HCT116 (cell line): ENCODE data around the gene ETNK2. TPM values are rescaled to one million over a fixed set of nuclear protein-coding genes. Genes with fewer than 3 reads are reported as not detected.

ENCODE experiments used
- ATAC-seq: fragments of 200-7000 bp; cut with Tn5 transposase; 2 replicates; pipeline ENCODE4 v1.9.1; 2020; ENCODE audit warnings: mild to moderate bottlenecking, moderate library complexity
- BruUV-seq: library from RNA; stranded (reverse); fragments of 400-500 nt; replicated peaks from 2 replicates; lab custom pipeline; 2021; lab: Mats Ljungman, UMichigan
- CTCF ChIA-PET: fragments of 300-600 bp; sonication (Branson Sonifier 250); formaldehyde crosslinking; loops from one replicate; lab custom pipeline; 2021; ENCODE audit warnings: antibody characterized with exemption; lab: Charles Lee
- POLR2A ChIA-PET: fragments of 300-600, 350-600 bp; sonication (Branson Sonifier 250); formaldehyde crosslinking; loops from one replicate; lab custom pipeline; 2021; ENCODE audit warnings: antibody characterized with exemption; lab: Charles Lee
- RAD21 ChIA-PET, 2 experiments: fragments of 300-600 bp; sonication (Branson Sonifier 250); formaldehyde crosslinking; loops; one replicate each; lab custom pipeline; 2023; ENCODE audit warnings: low total read pairs in 2 of 2; ENCODE audit not compliant: uncharacterized antibody in 2 of 2, unreplicated experiment in 2 of 2, low non-redundant PET in 1 of 2; lab: Charles Lee
- DNase-seq: peaks from one replicate; pipeline ENCODE4 v3.0.0-alpha.2; 2010; ENCODE audit warnings: low read depth, low spot score
- H2AFZ ChIP-seq: fragments of 200-600 bp; shearing (Covaris generic), sonication (generic); 2 replicates; pipeline ENCODE4 v1.6.1; 2017; ENCODE audit warnings: low read depth, mixed run types, mixed read lengths, antibody characterized with exemption, low read length; ENCODE audit not compliant: poor library complexity, severe bottlenecking
- H3K27ac ChIP-seq: 2 replicates; pipeline ENCODE4 v1.5.1; 2012; ENCODE audit warnings: low read depth, low read length
- H3K27me3 ChIP-seq: fragments of 200-600 bp; sonication (generic); 2 replicates; pipeline ENCODE4 v1.6.1; 2016; ENCODE audit warnings: mixed run types, low read length, mixed read lengths; ENCODE audit not compliant: insufficient read depth
- H3K36me3 ChIP-seq, 2 experiments: fragments of 200-500 bp in 1 of 2; fragments of 200-600 bp in 1 of 2; sonication (Bioruptor generic) in 1 of 2; sonication (generic) in 1 of 2; 2 replicates each; pipeline versions ENCODE4 v1.5.1 to v1.6.1; 2014 to 2016; ENCODE audit warnings: low read length in 2 of 2, inconsistent platforms in 1 of 2, mixed read lengths in 1 of 2, mixed run types in 1 of 2; ENCODE audit not compliant: insufficient read depth in 2 of 2, control insufficient read depth in 1 of 2
- H3K4me1 ChIP-seq, 2 experiments: fragments of 200-600 bp in 1 of 2; sonication (generic) in 1 of 2; 2 replicates each; pipeline versions ENCODE4 v1.5.1 to v1.6.1; 2012 to 2017; ENCODE audit warnings: low read length in 2 of 2, inconsistent platforms in 1 of 2, mild to moderate bottlenecking in 1 of 2, mixed read lengths in 1 of 2, mixed run types in 1 of 2, moderate library complexity in 1 of 2; ENCODE audit not compliant: insufficient read depth in 2 of 2, control insufficient read depth in 1 of 2
- H3K4me2 ChIP-seq: fragments of 200-600 bp; sonication (generic); 2 replicates; pipeline ENCODE4 v1.6.1; 2017; ENCODE audit warnings: mixed run types, low read length, mixed read lengths
- H3K4me3 ChIP-seq, 2 experiments: fragments of 200-600 bp in 1 of 2; sonication (generic) in 1 of 2; replicated peaks in 1 of 2; 2 replicates each; pipeline ENCODE4 v1.5.1; 2011 to 2016; ENCODE audit warnings: low read length in 2 of 2, control low read depth in 1 of 2, low read depth in 1 of 2, mild to moderate bottlenecking in 1 of 2, mixed read lengths in 1 of 2, mixed run types in 1 of 2
- H3K79me2 ChIP-seq: fragments of 200-600 bp; sonication (generic); 2 replicates; pipeline ENCODE4 v1.6.1; 2017; ENCODE audit warnings: mild to moderate bottlenecking, mixed run types, low read length, moderate library complexity, mixed read lengths; ENCODE audit not compliant: insufficient read depth
- H3K9ac ChIP-seq: fragments of 200-600 bp; sonication (generic); 2 replicates; pipeline ENCODE4 v1.6.1; 2016; ENCODE audit warnings: low read length, mixed read lengths
- H3K9me2 ChIP-seq: fragments of 200-600 bp; sonication (generic), shearing (Covaris generic); 2 replicates; pipeline ENCODE4 v1.6.1; 2017; ENCODE audit warnings: mixed run types, mild to moderate bottlenecking, moderate library complexity; ENCODE audit not compliant: insufficient read depth
- H3K9me3 ChIP-seq, 2 experiments: fragments of 200-500 bp in 1 of 2; fragments of 200-600 bp in 1 of 2; sonication (Bioruptor generic) in 1 of 2; sonication (generic) in 1 of 2; 2 replicates each; pipeline ENCODE4 v1.6.1; 2014 to 2017; ENCODE audit warnings: low read length in 2 of 2, mixed read lengths in 2 of 2, inconsistent platforms in 1 of 2, low read depth in 1 of 2, mild to moderate bottlenecking in 1 of 2, mixed run types in 1 of 2, moderate library complexity in 1 of 2; ENCODE audit not compliant: control insufficient read depth in 1 of 2, insufficient read depth in 1 of 2
- H4K20me1 ChIP-seq: fragments of 200-600 bp; sonication (generic), shearing (Covaris generic); 2 replicates; pipeline ENCODE4 v1.6.1; 2017; ENCODE audit warnings: mixed run types, mild to moderate bottlenecking, moderate library complexity; ENCODE audit not compliant: insufficient read depth
- CEBPB ChIP-seq: IDR thresholded peaks from 2 replicates; pipeline ENCODE4 v1.6.1; 2012; ENCODE audit warnings: low read depth
- ELF1 ChIP-seq: IDR thresholded peaks from 2 replicates; pipeline ENCODE4 v1.6.1; 2012; ENCODE audit warnings: low read depth, borderline replicate concordance
- EZH2 ChIP-seq: fragments of 200-600 bp; sonication (generic); IDR thresholded peaks from 2 replicates; pipeline ENCODE4 v1.6.1; 2017; ENCODE audit warnings: antibody characterized with exemption, mixed run types
- FOSL1 ChIP-seq: IDR thresholded peaks from 2 replicates; pipeline ENCODE4 v1.6.1; 2012; ENCODE audit warnings: low read depth
- JUND ChIP-seq: IDR thresholded peaks from 2 replicates; pipeline ENCODE4 v1.6.1; 2012
- POLR2A ChIP-seq: IDR thresholded peaks from 2 replicates; pipeline ENCODE4 v1.7.0; 2011; ENCODE audit warnings: borderline replicate concordance; ENCODE audit not compliant: insufficient read depth, insufficient read length; ENCODE audit errors: extremely low read depth
- POLR2AphosphoS5 ChIP-seq: IDR thresholded peaks from 2 replicates; pipeline ENCODE4 v1.6.1; 2011; ENCODE audit warnings: mild to moderate bottlenecking, low read depth, low read length, moderate library complexity
- RAD21 ChIP-seq: IDR thresholded peaks from 2 replicates; pipeline ENCODE4 v1.6.1; 2012; ENCODE audit warnings: low read depth, mild to moderate bottlenecking
- SIN3A ChIP-seq: IDR thresholded peaks from 2 replicates; pipeline ENCODE4 v1.6.1; 2012; ENCODE audit warnings: low read depth
- SP1 ChIP-seq: IDR thresholded peaks from 2 replicates; pipeline ENCODE4 v1.6.1; 2012; ENCODE audit warnings: low read depth
- SRF ChIP-seq: IDR thresholded peaks from 2 replicates; pipeline ENCODE4 v1.6.1; 2012; ENCODE audit warnings: low read depth
- ZFX ChIP-seq: fragments of 450-650 bp; IDR thresholded peaks from 2 replicates; pipeline ENCODE4 v1.6.1; 2017
- ZNF274 ChIP-seq: fragments of 200-500 bp; sonication (Bioruptor generic); IDR thresholded peaks from 2 replicates; pipeline ENCODE4 v1.6.1; 2014; ENCODE audit warnings: mild to moderate bottlenecking, low read depth, low read length, inconsistent platforms
- intact Hi-C: fragments of 100-400 bp; cut with micrococcal nuclease; formaldehyde crosslinking; loops from 2 replicates; pipeline ENCODE4 v1.10.0; 2022
- total RNA-seq: library from RNA; stranded (reverse); gene quantifications from one replicate; pipeline ENCODE4 v1.2.1, GENCODE V29; 2021; ENCODE audit not compliant: unreplicated experiment
- TF ChIP-seq, protein P1 (sequence below): IDR thresholded peaks from 2 replicates; pipeline ENCODE4 v1.6.1; 2012
- TF ChIP-seq, protein P2 (sequence below), 3 experiments: fragments of 200-600 bp in 1 of 3; sonication (generic) in 1 of 3; IDR thresholded peaks in 2 of 3; conservative IDR thresholded peaks in 1 of 3; 2 replicates each; pipeline ENCODE4 v1.5.1; 2012 to 2017; ENCODE audit warnings: low read depth in 2 of 3, low read length in 2 of 3, antibody characterized with exemption in 1 of 3, borderline replicate concordance in 1 of 3, control low read depth in 1 of 3, mild to moderate bottlenecking in 1 of 3, mixed read lengths in 1 of 3, mixed run types in 1 of 3, moderate library complexity in 1 of 3; ENCODE audit not compliant: insufficient read depth in 1 of 3
- TF ChIP-seq, protein P3 (sequence below): IDR thresholded peaks from 2 replicates; pipeline ENCODE4 v1.6.1; 2011; ENCODE audit warnings: mild to moderate bottlenecking, low read length, moderate library complexity; ENCODE audit not compliant: insufficient replicate concordance; ENCODE audit errors: extremely low read depth
- TF ChIP-seq, protein P4 (sequence below): IDR thresholded peaks from 2 replicates; pipeline ENCODE4 v1.6.1; 2012

The ETNK2 gene
- total RNA-seq, 1 experiment from 2014 or later: 16.1 TPM

DNA sequence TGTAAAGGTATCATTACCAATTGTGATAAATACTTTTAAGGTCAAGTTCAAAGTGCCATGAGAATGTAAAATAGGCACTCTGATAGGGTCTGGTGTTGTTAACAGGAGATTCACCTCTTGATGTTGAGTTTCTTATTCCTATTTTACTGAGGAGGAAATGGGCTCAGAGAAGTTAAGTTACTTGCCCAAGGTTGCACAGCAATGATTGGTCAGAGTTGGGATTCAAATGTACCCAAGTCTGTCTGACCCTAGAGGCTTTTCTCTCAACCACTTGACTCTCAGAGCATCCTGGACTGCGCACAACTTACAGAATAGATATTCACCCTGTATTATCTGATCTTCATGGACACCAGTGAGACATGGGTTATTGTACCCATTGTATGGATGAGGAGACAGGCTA, 45.0 kb downstream of the ETNK2 start:
- DNase-seq (no peak), ATAC-seq (no peak)
- intact Hi-C loops: no loop called here
- Histone ChIP-seq H2AFZ (no peak overlapping the region), H3K9ac (no peak overlapping the region), H3K9me2 (no peaks in the 10 kb centered on the region), H3K4me1 (peaks cover 49 to 51% of the 10 kb centered on the region in 2 experiments), H3K4me3 (no peak overlapping the region), H3K79me2 (peaks cover 13% of the 10 kb centered on the region; the same call in 1 of the 2 replicates), H4K20me1 (no peaks in the 10 kb centered on the region), H3K36me3 (no peaks in the 10 kb centered on the region), H3K4me2 (no peak overlapping the region), H3K9me3 (no peaks in the 10 kb centered on the region), H3K27ac (no peak overlapping the region), H3K27me3 (no peaks in the 10 kb centered on the region)
- ChIA-PET POLR2A (no interaction called here), CTCF (no interaction called here), RAD21 (no interaction called here)
- TF ChIP-seq ZFX (no peak), RAD21 (no peak), SRF (no peak)
- BruUV-seq: no TSS peak

DNA sequence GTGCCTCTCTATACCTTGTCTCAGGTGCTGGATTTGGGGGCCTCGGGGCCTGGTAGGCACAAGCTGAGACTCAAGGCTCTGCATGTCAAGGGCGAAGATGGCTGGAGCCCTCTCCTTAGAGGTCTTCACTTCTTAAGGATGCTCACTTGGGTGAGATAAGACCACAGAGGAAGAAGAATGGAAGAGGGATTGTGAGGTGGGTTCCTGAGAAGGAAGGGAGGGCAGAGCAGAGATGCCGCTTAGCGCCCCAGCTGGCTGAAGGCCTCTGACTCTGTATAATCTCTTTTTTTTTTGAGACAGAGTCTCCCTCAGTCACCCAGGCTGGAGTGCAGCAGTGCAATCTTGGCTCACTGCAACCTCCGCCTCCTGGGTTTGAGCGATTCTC, 46.7 kb downstream of the ETNK2 start:
- BruUV-seq: no TSS peak
- ChIA-PET CTCF (interaction anchor here (1.2 kb wide), 1 partner anchor 293 kb away, joined by 3 read pairs; no protein-coding TSS in a partner anchor), POLR2A (no interaction called here), RAD21 (no interaction called here)
- Histone ChIP-seq H3K27ac (peak overlapping the region; percentile 74), H3K36me3 (no peaks in the 10 kb centered on the region), H3K4me3 (no peak overlapping the region), H4K20me1 (no peaks in the 10 kb centered on the region), H3K9ac (no peak overlapping the region; the same call in 1 of the 2 replicates), H3K9me3 (no peaks in the 10 kb centered on the region), H3K4me1 (peaks cover 42 to 49% of the 10 kb centered on the region in 2 experiments), H3K79me2 (peaks cover 22% of the 10 kb centered on the region; the same call in 1 of the 2 replicates), H3K27me3 (no peaks in the 10 kb centered on the region), H3K9me2 (no peaks in the 10 kb centered on the region), H2AFZ (no peak overlapping the region), H3K4me2 (peak overlapping the region; percentile 77)
- ATAC-seq (peak; percentile 7), DNase-seq (no peak)
- intact Hi-C loops: no loop called here
- no peak for TF ChIP-seq EZH2
- TF ChIP-seq, protein P1, sequence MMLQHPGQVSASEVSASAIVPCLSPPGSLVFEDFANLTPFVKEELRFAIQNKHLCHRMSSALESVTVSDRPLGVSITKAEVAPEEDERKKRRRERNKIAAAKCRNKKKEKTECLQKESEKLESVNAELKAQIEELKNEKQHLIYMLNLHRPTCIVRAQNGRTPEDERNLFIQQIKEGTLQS: no peak
- TF ChIP-seq SIN3A: no peak
- TF ChIP-seq, protein P2, sequence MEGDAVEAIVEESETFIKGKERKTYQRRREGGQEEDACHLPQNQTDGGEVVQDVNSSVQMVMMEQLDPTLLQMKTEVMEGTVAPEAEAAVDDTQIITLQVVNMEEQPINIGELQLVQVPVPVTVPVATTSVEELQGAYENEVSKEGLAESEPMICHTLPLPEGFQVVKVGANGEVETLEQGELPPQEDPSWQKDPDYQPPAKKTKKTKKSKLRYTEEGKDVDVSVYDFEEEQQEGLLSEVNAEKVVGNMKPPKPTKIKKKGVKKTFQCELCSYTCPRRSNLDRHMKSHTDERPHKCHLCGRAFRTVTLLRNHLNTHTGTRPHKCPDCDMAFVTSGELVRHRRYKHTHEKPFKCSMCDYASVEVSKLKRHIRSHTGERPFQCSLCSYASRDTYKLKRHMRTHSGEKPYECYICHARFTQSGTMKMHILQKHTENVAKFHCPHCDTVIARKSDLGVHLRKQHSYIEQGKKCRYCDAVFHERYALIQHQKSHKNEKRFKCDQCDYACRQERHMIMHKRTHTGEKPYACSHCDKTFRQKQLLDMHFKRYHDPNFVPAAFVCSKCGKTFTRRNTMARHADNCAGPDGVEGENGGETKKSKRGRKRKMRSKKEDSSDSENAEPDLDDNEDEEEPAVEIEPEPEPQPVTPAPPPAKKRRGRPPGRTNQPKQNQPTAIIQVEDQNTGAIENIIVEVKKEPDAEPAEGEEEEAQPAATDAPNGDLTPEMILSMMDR (IDR thresholded peaks at IDR 0.05 in 2 of 3, conservative IDR thresholded peaks at IDR 0.05 in 1 of 3; ENCODE audit: borderline replicate concordance in 1 of 3, insufficient read depth in 1 of 3, low read depth in 2 of 3, low read length in 2 of 3): no peak
- TF ChIP-seq CEBPB: no peak
- no peak for TF ChIP-seq SP1
- TF ChIP-seq POLR2A: no peak
- no peak for TF ChIP-seq ELF1
- no peak for TF ChIP-seq SRF
- no peak for TF ChIP-seq ZFX
- no peak for TF ChIP-seq ZNF274
- TF ChIP-seq, protein P3, sequence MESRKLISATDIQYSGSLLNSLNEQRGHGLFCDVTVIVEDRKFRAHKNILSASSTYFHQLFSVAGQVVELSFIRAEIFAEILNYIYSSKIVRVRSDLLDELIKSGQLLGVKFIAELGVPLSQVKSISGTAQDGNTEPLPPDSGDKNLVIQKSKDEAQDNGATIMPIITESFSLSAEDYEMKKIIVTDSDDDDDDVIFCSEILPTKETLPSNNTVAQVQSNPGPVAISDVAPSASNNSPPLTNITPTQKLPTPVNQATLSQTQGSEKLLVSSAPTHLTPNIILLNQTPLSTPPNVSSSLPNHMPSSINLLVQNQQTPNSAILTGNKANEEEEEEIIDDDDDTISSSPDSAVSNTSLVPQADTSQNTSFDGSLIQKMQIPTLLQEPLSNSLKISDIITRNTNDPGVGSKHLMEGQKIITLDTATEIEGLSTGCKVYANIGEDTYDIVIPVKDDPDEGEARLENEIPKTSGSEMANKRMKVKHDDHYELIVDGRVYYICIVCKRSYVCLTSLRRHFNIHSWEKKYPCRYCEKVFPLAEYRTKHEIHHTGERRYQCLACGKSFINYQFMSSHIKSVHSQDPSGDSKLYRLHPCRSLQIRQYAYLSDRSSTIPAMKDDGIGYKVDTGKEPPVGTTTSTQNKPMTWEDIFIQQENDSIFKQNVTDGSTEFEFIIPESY: no peak
- no peak for TF ChIP-seq FOSL1
- TF ChIP-seq JUND: no peak
- TF ChIP-seq, protein P4, sequence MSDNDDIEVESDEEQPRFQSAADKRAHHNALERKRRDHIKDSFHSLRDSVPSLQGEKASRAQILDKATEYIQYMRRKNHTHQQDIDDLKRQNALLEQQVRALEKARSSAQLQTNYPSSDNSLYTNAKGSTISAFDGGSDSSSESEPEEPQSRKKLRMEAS: no peak
- no peak for TF ChIP-seq POLR2AphosphoS5
